ENCODE measurements around the gene SPIN1.

SPIN1 gene

DNA sequence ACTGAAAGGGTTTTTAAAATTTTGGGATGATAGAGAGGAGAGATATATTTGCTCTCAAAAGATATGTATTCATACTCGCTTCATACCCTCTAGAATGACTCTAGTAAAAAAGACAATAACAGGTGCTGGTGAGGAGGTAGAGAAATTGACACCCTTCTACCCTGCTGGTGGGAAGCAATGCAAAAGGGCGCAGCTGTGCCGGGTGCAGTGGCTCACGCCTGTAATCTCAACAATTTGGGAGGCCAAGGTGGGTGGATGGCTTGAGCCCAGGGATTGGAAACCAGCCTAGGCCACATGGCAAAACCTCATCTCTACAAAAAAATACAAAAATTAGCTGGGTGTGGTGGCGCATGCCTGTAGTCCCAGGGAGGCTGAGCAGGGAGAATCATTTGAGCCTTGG, 112.8 kb downstream of the SPIN1 start:
- DNase-seq = no peak

GRCh38 chr9:88502552-88503034, 114.3 kb downstream of the SPIN1 start:
- no peak for DNase-seq

- no peak for DNase-seq
Measured at GRCh38 chr9:88503081-88503844, 115.0 kb downstream of the SPIN1 start.

GRCh38 chr9:88503845-88504764, 115.9 kb downstream of the SPIN1 start:
- no peak for DNase-seq

- DNase-seq = no peak
Measured at GRCh38 chr9:88508326-88508725, 120.1 kb downstream of the SPIN1 start.

- no peak for DNase-seq
Measured at GRCh38 chr9:88511906-88512305, 123.7 kb downstream of the SPIN1 start.

DNA sequence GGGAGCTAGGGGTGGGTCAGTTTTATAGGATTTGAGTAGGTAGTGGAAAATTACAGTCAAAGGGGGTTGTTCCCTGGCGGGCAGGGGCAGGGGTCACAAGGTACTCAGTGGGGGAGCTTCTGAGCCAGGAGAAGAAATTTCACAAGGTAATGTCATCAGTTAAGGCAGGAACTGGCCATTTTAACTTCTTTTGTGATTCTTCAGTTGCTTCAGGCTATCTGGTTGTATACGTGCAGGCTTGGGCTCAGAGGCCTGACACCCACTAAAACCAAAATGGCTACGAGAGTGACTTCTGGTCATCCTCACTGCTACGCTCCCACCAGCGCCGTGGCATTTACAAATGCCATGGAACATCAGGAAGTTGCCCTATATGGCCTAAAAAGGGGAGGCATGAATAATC, 126.0 kb downstream of the SPIN1 start:
- DNase-seq = no peak

DNA sequence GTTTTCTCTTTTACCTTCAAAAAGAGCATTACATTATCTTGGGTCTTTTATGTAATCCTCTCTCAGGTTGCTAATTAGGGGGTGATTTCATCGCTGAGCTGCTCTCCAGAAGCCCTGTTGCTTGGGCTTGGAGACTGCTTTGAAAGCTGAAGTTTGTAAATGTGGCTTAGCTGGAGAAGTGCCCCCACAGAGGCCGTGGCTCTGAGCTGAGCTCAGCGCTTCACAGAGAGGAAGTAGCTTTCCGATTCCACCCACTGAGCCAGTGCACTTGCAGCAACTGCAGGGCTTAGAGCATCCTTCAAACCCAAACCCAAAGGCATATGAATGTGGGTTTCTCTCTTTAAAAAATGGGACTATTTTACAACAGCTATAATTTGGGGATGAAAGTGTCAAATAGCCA, 133.1 kb downstream of the SPIN1 start:
- no peak for DNase-seq

- no peak for DNase-seq
Measured at GRCh38 chr9:88522360-88522759, 134.1 kb downstream of the SPIN1 start.

DNA sequence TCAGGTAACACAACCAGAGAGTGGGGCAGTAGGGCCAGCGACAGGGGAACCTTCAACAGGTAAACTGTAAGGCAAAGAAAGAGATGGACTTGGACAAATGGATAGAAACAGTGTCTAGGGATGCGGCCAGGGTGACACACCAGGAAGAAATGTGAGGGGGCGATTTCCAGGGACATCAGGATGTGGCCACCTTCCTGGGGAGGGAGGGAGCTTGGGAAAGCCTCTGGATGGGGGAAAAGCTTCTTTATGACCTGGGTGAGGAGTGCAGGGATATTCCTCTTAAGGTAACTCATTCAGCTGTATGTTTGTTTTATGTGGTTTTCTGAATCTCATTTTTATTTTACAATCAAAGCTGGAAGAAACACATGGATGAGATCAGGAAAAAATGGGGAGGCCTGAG, 134.8 kb downstream of the SPIN1 start:
- DNase-seq = no peak

DNA sequence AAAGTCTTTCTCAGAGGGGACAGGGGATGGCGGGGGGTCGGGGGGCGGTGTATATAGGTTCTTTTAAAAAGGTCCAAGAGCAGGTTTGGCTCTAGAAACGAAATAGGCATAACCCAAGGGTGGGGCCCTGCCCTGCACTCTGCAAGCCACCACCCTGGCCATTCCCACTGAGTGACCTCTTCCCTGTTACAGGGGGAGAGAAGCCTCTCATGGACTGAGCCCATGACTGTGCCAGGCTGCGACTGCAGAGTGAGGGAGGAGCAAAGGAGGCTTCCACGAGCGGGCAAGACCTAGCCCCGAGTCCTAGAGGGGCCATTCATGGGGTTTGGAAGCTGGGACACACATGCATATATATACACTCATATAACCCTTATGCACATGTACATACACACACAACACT, 136.7 kb downstream of the SPIN1 start:
- DNase-seq = no peak

DNA sequence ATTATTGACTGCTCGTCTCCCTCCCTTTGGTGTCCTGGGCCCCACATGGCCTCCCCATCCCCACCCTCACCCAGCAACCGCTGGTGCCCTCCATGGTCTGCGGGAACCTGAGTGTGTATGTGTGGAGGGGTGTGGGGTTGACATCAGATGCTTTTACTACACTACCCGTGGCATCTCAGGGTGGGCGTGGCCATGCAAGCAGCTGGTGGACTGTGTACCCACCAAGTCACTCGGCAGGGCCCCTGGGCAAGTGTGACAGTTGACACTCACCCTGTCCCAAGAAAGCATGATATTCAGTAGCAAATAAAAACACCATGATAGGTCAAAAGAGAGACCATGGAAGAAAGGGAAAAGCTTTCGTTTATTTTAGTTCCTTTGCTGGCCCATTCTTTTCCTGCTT, 139.4 kb downstream of the SPIN1 start:
- no peak for DNase-seq

All from DMS 273 treated with DMSO at 0.1 percent for 48 hours (cell line).